ENCODE data around the gene AP4B1. TPM values are rescaled to one million over a fixed set of nuclear protein-coding genes. Genes with fewer than 3 reads are reported as not detected.

The AP4B1 gene
- total RNA-seq, 3 donors from 2014 or later = 10.8 to 18.1 (median 14.9) TPM

- H3K27me3 ChIP-seq = no peaks in the 10 kb centered on the region
- no peaks in the 10 kb centered on the region for H3K9me3 ChIP-seq
- no peak for DNase-seq (ENCODE audit: low spot score in 2 of 2)
- no peaks in the 10 kb centered on the region for H3K36me3 ChIP-seq
- no peak overlapping the region for H3K4me3 ChIP-seq
- no peak overlapping the region for H3K27ac ChIP-seq
- intact Hi-C loops (cut with DNase I; ENCODE audit: low total_unique reads) = loop anchor here (10.0 kb wide), 1 partner anchor 796 kb away; no protein-coding TSS in a partner anchor
- TF ChIP-seq POLR2A (IDR thresholded peaks at IDR 0.05) (no peak), POLR2AphosphoS5 (IDR thresholded peaks at IDR 0.05) (no peak), CTCF (IDR thresholded peaks at IDR 0.05) (no peak)
- no peaks in the 10 kb centered on the region for H3K4me1 ChIP-seq
Measured at GRCh38 chr1:113868387-113869083, 36.1 kb downstream of the AP4B1 start.

GRCh38 chr1:113861641-113862040, 43.0 kb downstream of the AP4B1 start:
- Histone ChIP-seq H3K9me3 (no peaks in the 10 kb centered on the region), H3K27me3 (no peaks in the 10 kb centered on the region), H3K27ac (no peak overlapping the region), H3K4me1 (no peaks in the 10 kb centered on the region), H3K36me3 (no peaks in the 10 kb centered on the region), H3K4me3 (no peak overlapping the region)
- intact Hi-C loops (cut with DNase I; ENCODE audit: low total_unique reads) = loop anchor here (10.0 kb wide), 1 partner anchor 803 kb away; no protein-coding TSS in a partner anchor
- TF ChIP-seq POLR2AphosphoS5 (IDR thresholded peaks at IDR 0.05) (no peak), CTCF (IDR thresholded peaks at IDR 0.05) (no peak), POLR2A (IDR thresholded peaks at IDR 0.05) (no peak)
- no peak for DNase-seq (ENCODE audit: low spot score in 2 of 2)

- H3K27ac ChIP-seq = no peak overlapping the region
- no peak for DNase-seq (ENCODE audit: low spot score in 2 of 2)
- H3K27me3 ChIP-seq = no peaks in the 10 kb centered on the region
- intact Hi-C loops (cut with DNase I; ENCODE audit: low total_unique reads) = loop anchor here (10.0 kb wide), 1 partner anchor 804 kb away; no protein-coding TSS in a partner anchor
- H3K4me1 ChIP-seq = no peaks in the 10 kb centered on the region
- no peaks in the 10 kb centered on the region for H3K36me3 ChIP-seq
- H3K4me3 ChIP-seq = no peak overlapping the region
- TF ChIP-seq CTCF (IDR thresholded peaks at IDR 0.05) (no peak), POLR2AphosphoS5 (IDR thresholded peaks at IDR 0.05) (no peak), POLR2A (IDR thresholded peaks at IDR 0.05) (no peak)
- H3K9me3 ChIP-seq = no peaks in the 10 kb centered on the region
Measured at GRCh38 chr1:113860891-113861290, 43.7 kb downstream of the AP4B1 start.

- H3K4me3 ChIP-seq = no peak overlapping the region
Measured at GRCh38 chr1:113859478-113860175, 45.0 kb downstream of the AP4B1 start.

More at GRCh38 chr1:113859478-113860175, 45.0 kb downstream of the AP4B1 start:
- H3K36me3 ChIP-seq = no peaks in the 10 kb centered on the region
- H3K9me3 ChIP-seq = no peaks in the 10 kb centered on the region
- H3K27ac ChIP-seq = no peak overlapping the region
- no peak for DNase-seq (ENCODE audit: low spot score in 2 of 2)
- H3K4me1 ChIP-seq = no peaks in the 10 kb centered on the region
- TF ChIP-seq POLR2AphosphoS5 (IDR thresholded peaks at IDR 0.05) (no peak), POLR2A (IDR thresholded peaks at IDR 0.05) (no peak), CTCF (IDR thresholded peaks at IDR 0.05) (no peak)
- no peaks in the 10 kb centered on the region for H3K27me3 ChIP-seq
- intact Hi-C loops (cut with DNase I; ENCODE audit: low total_unique reads) = loop anchor here (10.0 kb wide), 1 partner anchor 805 kb away; no protein-coding TSS in a partner anchor

All from breast epithelium (tissue), 4 donors.